ENCODE results near the gene TTC39C.

TTC39C gene

GRCh38 chr18:24014062-24014985 is at the start of gene TTC39C:
Gene TTC39C (plus strand): TSS chr18:24014754. CDS start chr18:24014872, 118 bp downstream.
- DNase-seq (ENCODE audit: low read depth in 3 of 3): peak; percentile 62 to 87 (median 67)

GRCh38 chr18:23966909-23967308 is 47.6 kb upstream of the TTC39C start:
- no peak for DNase-seq (ENCODE audit: low read depth in 3 of 3)

- no peak for DNase-seq (ENCODE audit: low read depth in 3 of 3)
Measured at GRCh38 chr18:23967321-23968089, 47.0 kb upstream of the TTC39C start.

- DNase-seq (ENCODE audit: low read depth in 3 of 3): no peak
Measured at GRCh38 chr18:23968638-23969604, 45.6 kb upstream of the TTC39C start.

- no peak for DNase-seq (ENCODE audit: low read depth in 3 of 3)
Measured at GRCh38 chr18:23969664-23970063, 44.9 kb upstream of the TTC39C start.

- DNase-seq (ENCODE audit: low read depth in 3 of 3): peak in 1 of 3 experiments; percentile 29
Measured at GRCh38 chr18:23970161-23971096, 44.1 kb upstream of the TTC39C start.

- no peak for DNase-seq (ENCODE audit: low read depth in 3 of 3)
Measured at GRCh38 chr18:23971097-23971440, 43.5 kb upstream of the TTC39C start.

- no peak for DNase-seq (ENCODE audit: low read depth in 3 of 3)
Measured at GRCh38 chr18:23971666-23972230, 42.8 kb upstream of the TTC39C start.

- DNase-seq (ENCODE audit: low read depth in 3 of 3): no peak
Measured at GRCh38 chr18:23972453-23972852, 42.1 kb upstream of the TTC39C start.

GRCh38 chr18:23977103-23977502 is 37.5 kb upstream of the TTC39C start:
- no peak for DNase-seq (ENCODE audit: low read depth in 3 of 3)

- no peak for DNase-seq (ENCODE audit: low read depth in 3 of 3)
Measured at GRCh38 chr18:23977719-23978483, 36.7 kb upstream of the TTC39C start.

- DNase-seq (ENCODE audit: low read depth in 3 of 3): no peak
Measured at GRCh38 chr18:23981369-23981980, 33.1 kb upstream of the TTC39C start.

- no peak for DNase-seq (ENCODE audit: low read depth in 3 of 3)
Measured at GRCh38 chr18:23982155-23983079, 32.1 kb upstream of the TTC39C start.

GRCh38 chr18:23983112-23983511 is 31.4 kb upstream of the TTC39C start:
- DNase-seq (ENCODE audit: low read depth in 3 of 3): no peak

GRCh38 chr18:23986600-23987359 is 27.8 kb upstream of the TTC39C start:
- DNase-seq (ENCODE audit: low read depth in 3 of 3): no peak

GRCh38 chr18:23990474-23991410 is 23.8 kb upstream of the TTC39C start:
- no peak for DNase-seq (ENCODE audit: low read depth in 3 of 3)
